Measurements from ENCODE around the gene R3HDML. TPM values are rescaled to one million over a fixed set of nuclear protein-coding genes. Genes with fewer than 3 reads are reported as not detected.
A peak's percentile ranks its signal among the peaks of the same experiment; 100 is the strongest.

The R3HDML gene
- total and polyA plus RNA-seq, 2 of the 13 experiments (the other 11 are each of a cell fraction or from before 2014, with no cell fraction given): not detected

DNA sequence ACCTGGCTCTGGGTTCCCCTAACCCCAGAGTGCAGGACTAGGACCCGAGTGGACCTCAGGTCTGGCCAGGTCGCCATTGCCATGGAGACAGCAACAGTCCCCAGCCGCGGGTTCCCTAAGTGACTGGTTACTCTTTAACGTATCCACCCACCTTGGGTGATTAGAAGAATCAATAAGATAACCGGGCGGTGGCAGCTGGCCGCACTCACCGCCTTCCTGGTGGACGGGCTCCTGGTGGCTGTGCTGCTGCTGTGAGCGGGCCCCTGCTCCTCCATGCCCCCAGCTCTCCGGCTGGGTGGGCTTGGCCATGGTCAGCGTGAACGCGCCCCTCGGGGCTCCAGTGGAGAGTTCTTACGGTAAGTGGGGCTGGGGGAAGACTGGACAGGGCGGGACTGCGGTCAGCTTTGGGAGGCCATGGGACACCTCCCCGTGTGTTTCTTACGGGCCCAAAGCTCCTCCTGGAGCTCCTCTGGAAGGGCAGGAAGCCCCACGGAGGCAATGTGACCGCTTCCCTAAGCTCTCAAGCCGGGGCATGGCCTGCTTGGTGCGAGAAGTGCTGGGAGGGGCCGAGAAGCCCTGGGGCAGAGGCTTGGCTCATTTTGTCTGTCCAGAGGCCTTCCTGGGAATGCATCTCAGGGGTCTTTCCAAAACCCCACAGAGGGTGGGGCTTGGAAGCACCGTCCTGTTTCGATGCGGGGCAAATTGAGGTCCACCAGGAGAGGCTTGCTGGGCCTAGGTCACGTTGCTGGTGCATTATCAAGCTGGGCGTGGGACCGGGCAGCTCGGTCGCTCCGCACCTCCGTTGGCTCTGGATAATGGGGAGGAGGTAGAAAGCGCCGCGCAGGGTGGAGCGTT, 18.9 kb downstream of the R3HDML start, which contains the start of gene HNF4A (continued):
- TF ChIP-seq, protein P1, sequence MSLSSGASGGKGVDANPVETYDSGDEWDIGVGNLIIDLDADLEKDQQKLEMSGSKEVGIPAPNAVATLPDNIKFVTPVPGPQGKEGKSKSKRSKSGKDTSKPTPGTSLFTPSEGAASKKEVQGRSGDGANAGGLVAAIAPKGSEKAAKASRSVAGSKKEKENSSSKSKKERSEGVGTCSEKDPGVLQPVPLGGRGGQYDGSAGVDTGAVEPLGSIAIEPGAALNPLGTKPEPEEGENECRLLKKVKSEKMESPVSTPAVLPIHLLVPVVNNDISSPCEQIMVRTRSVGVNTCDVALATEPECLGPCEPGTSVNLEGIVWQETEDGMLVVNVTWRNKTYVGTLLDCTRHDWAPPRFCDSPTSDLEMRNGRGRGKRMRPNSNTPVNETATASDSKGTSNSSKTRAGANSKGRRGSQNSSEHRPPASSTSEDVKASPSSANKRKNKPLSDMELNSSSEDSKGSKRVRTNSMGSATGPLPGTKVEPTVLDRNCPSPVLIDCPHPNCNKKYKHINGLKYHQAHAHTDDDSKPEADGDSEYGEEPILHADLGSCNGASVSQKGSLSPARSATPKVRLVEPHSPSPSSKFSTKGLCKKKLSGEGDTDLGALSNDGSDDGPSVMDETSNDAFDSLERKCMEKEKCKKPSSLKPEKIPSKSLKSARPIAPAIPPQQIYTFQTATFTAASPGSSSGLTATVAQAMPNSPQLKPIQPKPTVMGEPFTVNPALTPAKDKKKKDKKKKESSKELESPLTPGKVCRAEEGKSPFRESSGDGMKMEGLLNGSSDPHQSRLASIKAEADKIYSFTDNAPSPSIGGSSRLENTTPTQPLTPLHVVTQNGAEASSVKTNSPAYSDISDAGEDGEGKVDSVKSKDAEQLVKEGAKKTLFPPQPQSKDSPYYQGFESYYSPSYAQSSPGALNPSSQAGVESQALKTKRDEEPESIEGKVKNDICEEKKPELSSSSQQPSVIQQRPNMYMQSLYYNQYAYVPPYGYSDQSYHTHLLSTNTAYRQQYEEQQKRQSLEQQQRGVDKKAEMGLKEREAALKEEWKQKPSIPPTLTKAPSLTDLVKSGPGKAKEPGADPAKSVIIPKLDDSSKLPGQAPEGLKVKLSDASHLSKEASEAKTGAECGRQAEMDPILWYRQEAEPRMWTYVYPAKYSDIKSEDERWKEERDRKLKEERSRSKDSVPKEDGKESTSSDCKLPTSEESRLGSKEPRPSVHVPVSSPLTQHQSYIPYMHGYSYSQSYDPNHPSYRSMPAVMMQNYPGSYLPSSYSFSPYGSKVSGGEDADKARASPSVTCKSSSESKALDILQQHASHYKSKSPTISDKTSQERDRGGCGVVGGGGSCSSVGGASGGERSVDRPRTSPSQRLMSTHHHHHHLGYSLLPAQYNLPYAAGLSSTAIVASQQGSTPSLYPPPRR (CRISPR knock-in tag; IDR thresholded peaks at IDR 0.05; ENCODE audit: borderline replicate concordance): peak; percentile 89
- TF ChIP-seq ZNF891 (CRISPR knock-in tag; IDR thresholded peaks at IDR 0.05): peak; percentile 95
- TF ChIP-seq SMARCE1 (IDR thresholded peaks at IDR 0.05; ENCODE audit: borderline replicate concordance): no peak
- no peak for TF ChIP-seq ATF7 (IDR thresholded peaks at IDR 0.05)
- TF ChIP-seq ATF7 (CRISPR knock-in tag; IDR thresholded peaks at IDR 0.05): peak; percentile 79
- no peak for TF ChIP-seq CCAR2 (optimal IDR thresholded peaks at IDR 0.05; ENCODE audit: low read depth, low read length)
- TF ChIP-seq ZNF136 (CRISPR knock-in tag; IDR thresholded peaks at IDR 0.05; ENCODE audit: low read depth): peak; percentile 87; the same call in 1 of the 2 replicates
- TF ChIP-seq, protein P2, sequence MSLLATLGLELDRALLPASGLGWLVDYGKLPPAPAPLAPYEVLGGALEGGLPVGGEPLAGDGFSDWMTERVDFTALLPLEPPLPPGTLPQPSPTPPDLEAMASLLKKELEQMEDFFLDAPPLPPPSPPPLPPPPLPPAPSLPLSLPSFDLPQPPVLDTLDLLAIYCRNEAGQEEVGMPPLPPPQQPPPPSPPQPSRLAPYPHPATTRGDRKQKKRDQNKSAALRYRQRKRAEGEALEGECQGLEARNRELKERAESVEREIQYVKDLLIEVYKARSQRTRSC (CRISPR knock-in tag; IDR thresholded peaks at IDR 0.05; ENCODE audit: low read depth): 0 out of 2 replicates have a peak, but pooled peaks have one; percentile 76
- TF ChIP-seq, protein P3, sequence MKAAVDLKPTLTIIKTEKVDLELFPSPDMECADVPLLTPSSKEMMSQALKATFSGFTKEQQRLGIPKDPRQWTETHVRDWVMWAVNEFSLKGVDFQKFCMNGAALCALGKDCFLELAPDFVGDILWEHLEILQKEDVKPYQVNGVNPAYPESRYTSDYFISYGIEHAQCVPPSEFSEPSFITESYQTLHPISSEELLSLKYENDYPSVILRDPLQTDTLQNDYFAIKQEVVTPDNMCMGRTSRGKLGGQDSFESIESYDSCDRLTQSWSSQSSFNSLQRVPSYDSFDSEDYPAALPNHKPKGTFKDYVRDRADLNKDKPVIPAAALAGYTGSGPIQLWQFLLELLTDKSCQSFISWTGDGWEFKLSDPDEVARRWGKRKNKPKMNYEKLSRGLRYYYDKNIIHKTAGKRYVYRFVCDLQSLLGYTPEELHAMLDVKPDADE (CRISPR knock-in tag; IDR thresholded peaks at IDR 0.05): 0 out of 2 replicates have a peak, but pooled peaks have one; percentile 85
- TF ChIP-seq KLF13 (CRISPR knock-in tag; IDR thresholded peaks at IDR 0.05): peak; percentile 26
- TF ChIP-seq, protein P4, sequence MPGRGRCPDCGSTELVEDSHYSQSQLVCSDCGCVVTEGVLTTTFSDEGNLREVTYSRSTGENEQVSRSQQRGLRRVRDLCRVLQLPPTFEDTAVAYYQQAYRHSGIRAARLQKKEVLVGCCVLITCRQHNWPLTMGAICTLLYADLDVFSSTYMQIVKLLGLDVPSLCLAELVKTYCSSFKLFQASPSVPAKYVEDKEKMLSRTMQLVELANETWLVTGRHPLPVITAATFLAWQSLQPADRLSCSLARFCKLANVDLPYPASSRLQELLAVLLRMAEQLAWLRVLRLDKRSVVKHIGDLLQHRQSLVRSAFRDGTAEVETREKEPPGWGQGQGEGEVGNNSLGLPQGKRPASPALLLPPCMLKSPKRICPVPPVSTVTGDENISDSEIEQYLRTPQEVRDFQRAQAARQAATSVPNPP (CRISPR knock-in tag; IDR thresholded peaks at IDR 0.05): no peak
- TF ChIP-seq XRCC5 (optimal IDR thresholded peaks at IDR 0.05; ENCODE audit: low read length): peak; percentile 70
- peak; percentile 63; the same call in 1 of the 2 replicates for TF ChIP-seq ZBTB38 (CRISPR knock-in tag; IDR thresholded peaks at IDR 0.05)
- peak; percentile 44; the same call in 1 of the 2 replicates for TF ChIP-seq ZFP1 (CRISPR knock-in tag; IDR thresholded peaks at IDR 0.05)
- peak; percentile 18; the same call in 1 of the 2 replicates for TF ChIP-seq ZNF460 (CRISPR knock-in tag; IDR thresholded peaks at IDR 0.05; ENCODE audit: borderline replicate concordance)
- no peak for TF ChIP-seq MBD4 (IDR thresholded peaks at IDR 0.05; ENCODE audit: borderline replicate concordance, low read length)
- TF ChIP-seq NR2F6 (IDR thresholded peaks at IDR 0.05): peak; percentile 17; the same call in 1 of the 2 replicates
- peak; percentile 66 for TF ChIP-seq NR2F6 (CRISPR knock-in tag; IDR thresholded peaks at IDR 0.05)
- peak; percentile 92 for TF ChIP-seq ZNF34 (CRISPR knock-in tag; IDR thresholded peaks at IDR 0.05; ENCODE audit: borderline replicate concordance)
- no peak for TF ChIP-seq ATRX (CRISPR knock-in tag; IDR thresholded peaks at IDR 0.05; ENCODE audit: borderline replicate concordance)

Data from HepG2 (cell line).